NCI-H345 treated with DMSO at 0.1 percent for 48 hours (cell line): ENCODE results near the gene FAM118B.
A peak's percentile ranks its signal among the peaks of the same experiment; 100 is the strongest.

Experiments
- DNase-seq: peaks from one replicate; lab custom pipeline; 2025; ENCODE audit not compliant: unreplicated experiment; lab: John Stamatoyannopoulos, UW

The FAM118B gene

GRCh38 chr11:126268361-126268707 lies 56.8 kb downstream of the FAM118B start:
- no peak for DNase-seq

- DNase-seq: peak; percentile 97
Measured at GRCh38 chr11:126268708-126269579, 57.4 kb downstream of the FAM118B start, which contains the start of the genes FOXRED1 and SRPRA. FOXRED1 (plus strand) TSS chr11:126269154; CDS start chr11:126269207, 53 bp downstream. SRPRA (minus strand) TSS chr11:126268895; CDS start chr11:126268804, 91 bp downstream.

DNA sequence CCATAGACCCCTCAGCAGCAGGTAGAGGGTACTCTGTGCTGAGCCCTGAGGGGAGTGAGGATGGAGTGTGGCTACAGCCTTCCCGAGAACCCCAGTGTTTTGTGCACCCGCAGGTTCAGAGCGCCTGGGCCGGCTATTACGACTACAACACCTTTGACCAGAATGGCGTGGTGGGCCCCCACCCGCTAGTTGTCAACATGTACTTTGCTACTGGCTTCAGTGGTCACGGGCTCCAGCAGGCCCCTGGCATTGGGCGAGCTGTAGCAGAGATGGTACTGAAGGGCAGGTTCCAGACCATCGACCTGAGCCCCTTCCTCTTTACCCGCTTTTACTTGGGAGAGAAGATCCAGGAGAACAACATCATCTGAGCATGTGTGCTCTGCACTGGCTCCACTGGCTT lies 65.7 kb downstream of the FAM118B start:
- no peak for DNase-seq

GRCh38 chr11:126277780-126278179 lies 66.2 kb downstream of the FAM118B start:
- DNase-seq: no peak

DNA sequence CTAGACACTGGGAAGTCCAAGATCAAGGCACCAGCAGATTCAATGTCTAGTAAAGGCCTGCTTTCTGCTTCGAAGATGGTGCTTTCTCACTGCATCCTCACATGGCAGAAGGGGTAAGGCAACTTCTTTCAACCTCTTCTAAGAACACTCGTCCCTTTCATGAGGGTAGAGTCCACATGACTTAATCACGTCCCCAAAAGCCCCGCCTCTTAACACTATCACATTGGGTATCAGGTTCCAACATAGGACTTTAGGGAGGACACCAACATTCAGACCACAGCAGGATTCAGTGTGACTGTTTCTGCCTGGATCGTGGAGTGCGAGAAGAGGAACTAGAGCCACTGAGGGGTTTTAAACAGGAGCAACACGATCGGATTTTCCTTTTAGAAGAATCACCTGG lies 67.6 kb downstream of the FAM118B start:
- DNase-seq: no peak

- no peak for DNase-seq
Measured at GRCh38 chr11:126280595-126280994, 69.0 kb downstream of the FAM118B start.

- no peak for DNase-seq
Measured at GRCh38 chr11:126281245-126281644, 69.7 kb downstream of the FAM118B start.

GRCh38 chr11:126281666-126282175 lies 70.1 kb downstream of the FAM118B start:
- DNase-seq: no peak

DNA sequence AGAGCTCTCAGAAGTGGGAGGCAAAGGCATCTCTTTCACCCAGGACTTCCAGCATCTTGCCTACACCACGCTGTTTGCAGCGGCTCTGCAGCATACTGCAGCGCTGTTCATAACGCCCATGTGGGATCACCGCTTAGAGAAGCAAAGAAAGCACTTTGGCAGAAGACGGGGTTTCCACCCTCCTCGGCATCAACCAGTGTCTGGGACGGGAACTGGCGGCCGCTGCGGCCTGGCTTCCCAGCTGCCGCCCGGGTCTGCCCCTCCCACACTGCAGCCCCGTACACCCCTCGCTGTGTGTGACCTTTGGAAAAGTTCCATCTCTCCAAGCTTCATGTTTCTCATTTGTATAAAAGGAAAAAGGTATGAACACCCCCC lies 70.8 kb downstream of the FAM118B start:
- peak; percentile 28 for DNase-seq

- peak; percentile 32 for DNase-seq
Measured at GRCh38 chr11:126282736-126283591, 71.4 kb downstream of the FAM118B start, which contains the start of gene TIRAP. TIRAP (plus strand) TSS chr11:126283093; CDS start chr11:126290895, 7,802 bp downstream.

- peak; percentile 85 for DNase-seq
Measured at GRCh38 chr11:126284829-126285228, 73.2 kb downstream of the FAM118B start.

DNA sequence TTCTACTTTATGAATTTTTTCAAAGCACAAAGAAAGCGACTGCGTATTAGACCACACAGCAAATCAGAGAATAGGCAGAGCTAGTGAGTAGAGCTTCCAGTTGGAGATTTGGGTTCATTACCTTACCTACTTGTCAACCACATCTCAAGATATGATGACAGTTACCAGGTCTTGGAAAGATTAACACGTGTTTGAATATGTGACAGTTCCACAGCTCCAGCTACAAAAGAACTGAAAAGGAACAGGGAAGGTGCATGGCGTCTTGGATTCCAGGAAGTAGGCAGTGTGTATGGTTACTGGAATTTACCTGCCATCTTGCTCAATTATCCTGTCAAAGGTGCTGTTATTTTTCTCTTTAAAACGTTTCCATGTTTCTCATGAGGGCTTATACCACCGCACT lies 76.7 kb downstream of the FAM118B start:
- DNase-seq: no peak

- no peak for DNase-seq
Measured at GRCh38 chr11:126290887-126291286, 79.3 kb downstream of the FAM118B start.

GRCh38 chr11:126293726-126294125 lies 82.1 kb downstream of the FAM118B start:
- no peak for DNase-seq

GRCh38 chr11:126297004-126297403 lies 85.4 kb downstream of the FAM118B start:
- no peak for DNase-seq

GRCh38 chr11:126303623-126304456 lies 92.3 kb downstream of the FAM118B start, which contains the start of gene DCPS:
DCPS (plus strand) TSS chr11:126304060; CDS start chr11:126304081, 21 bp downstream.
- peak; percentile 86 for DNase-seq

GRCh38 chr11:126304457-126305075 lies 93.0 kb downstream of the FAM118B start:
- DNase-seq: no peak

DNA sequence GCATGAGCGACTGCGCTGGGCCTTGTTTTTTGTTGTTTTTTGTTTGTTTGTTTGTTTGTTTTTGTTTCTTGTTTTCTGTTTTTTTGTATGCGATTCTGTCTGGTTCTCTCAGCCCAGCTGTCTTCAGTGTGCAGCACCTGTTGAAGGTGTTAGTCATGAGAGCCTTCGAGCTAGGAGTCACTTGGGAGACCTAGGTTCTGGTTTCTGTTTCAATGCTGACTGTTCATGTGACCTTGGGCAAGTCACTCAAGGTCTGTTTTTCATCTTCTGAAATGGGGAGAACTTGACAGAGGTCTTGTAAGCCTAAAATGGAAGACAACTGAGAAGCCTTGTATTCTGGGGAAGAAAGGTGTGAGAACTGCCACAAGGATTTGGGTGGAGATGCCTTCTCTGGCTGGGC lies 94.1 kb downstream of the FAM118B start:
- DNase-seq: no peak

- DNase-seq: no peak
Measured at GRCh38 chr11:126307706-126308105, 96.1 kb downstream of the FAM118B start.

DNA sequence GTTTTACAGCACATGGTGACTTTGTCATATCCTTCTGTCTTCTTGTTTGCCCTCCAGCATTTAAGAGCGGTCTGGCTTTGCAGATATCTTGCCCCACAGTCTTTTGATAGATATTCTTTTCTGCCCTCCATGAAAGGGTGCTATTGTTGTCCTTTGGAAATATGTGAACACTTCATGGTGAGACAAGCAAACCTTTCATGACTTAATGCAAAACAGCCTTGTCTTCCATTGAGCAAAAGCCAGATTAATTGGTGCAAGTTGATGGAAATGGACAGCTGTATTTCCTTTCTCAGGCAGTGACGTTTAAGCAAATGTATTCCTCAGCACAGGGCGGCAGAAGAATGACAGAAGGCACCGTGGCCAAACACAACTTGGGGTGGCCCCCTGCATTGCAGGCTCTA lies 96.7 kb downstream of the FAM118B start:
- no peak for DNase-seq
